HepG2 (cell line): ENCODE measurements around the gene DNAJC18. TPM values are rescaled to one million over a fixed set of nuclear protein-coding genes. Genes with fewer than 3 reads are reported as not detected.

Experiments used
- ATAC-seq: fragments of 200-7000 bp; cut with Tn5 transposase; 3 replicates; pipeline ENCODE4 v1.9.1; 2020; ENCODE audit warnings: mild to moderate bottlenecking, moderate library complexity
- BruUV-seq: library from RNA; stranded (reverse); fragments of 400-500 nt; replicated peaks from 2 replicates; lab custom pipeline; 2021; lab: Mats Ljungman, UMichigan
- CTCF ChIA-PET: fragments of 300-600 bp; formaldehyde crosslinking; extraction: SDS; loops from one replicate; lab custom pipeline; 2021; ENCODE audit warnings: low total read pairs, inconsistent platforms, low intra/inter-chr PET ratio; lab: Yijun Ruan, JAX
- POLR2A ChIA-PET: fragments of 350-600 bp; sonication (Branson Sonifier 250); formaldehyde crosslinking; loops from one replicate; lab custom pipeline; 2020; ENCODE audit warnings: antibody characterized with exemption, inconsistent platforms; lab: Yijun Ruan, JAX
- DNase-seq: peaks from one replicate; pipeline ENCODE4 v3.0.0-alpha.2; 2015; ENCODE audit warnings: low spot score
- FAIRE-seq: peaks from 3 replicates; lab custom pipeline; 2011; peaks lifted over from hg19 to GRCh38; lab: Jason Lieb, UNC
- H2AFZ ChIP-seq: one replicate; pipeline ENCODE4 v1.6.1; 2011; ENCODE audit warnings: low read length, inconsistent platforms
- H3K27ac ChIP-seq: fragments of 300-600 bp; 3 replicates; pipeline ENCODE4 v1.8.0; 2011; ENCODE audit warnings: mixed run types, mild to moderate bottlenecking, mixed read lengths, low read length, inconsistent platforms; ENCODE audit not compliant: insufficient read depth; ENCODE audit errors: extremely low read length
- H3K27me3 ChIP-seq, 2 experiments: fragments of 200-600 bp in 1 of 2; 2 replicates in 1 of 2; 3 replicates in 1 of 2; pipeline versions ENCODE4 v1.6.0 to v1.8.0; 2011; ENCODE audit warnings: low read length in 2 of 2, mild to moderate bottlenecking in 2 of 2, moderate library complexity in 2 of 2, inconsistent platforms in 1 of 2; ENCODE audit not compliant: insufficient read depth in 2 of 2, control insufficient read depth in 1 of 2
- H3K36me3 ChIP-seq, 2 experiments: fragments of 200-600 bp in 1 of 2; replicated peaks in 1 of 2; 2 replicates in 1 of 2; 3 replicates in 1 of 2; pipeline versions ENCODE4 v1.5.1 to v1.8.0; 2011; ENCODE audit warnings: low read length in 2 of 2, inconsistent platforms in 1 of 2; ENCODE audit not compliant: insufficient read depth in 2 of 2, control insufficient read depth in 1 of 2
- H3K4me1 ChIP-seq: 2 replicates; pipeline ENCODE4 v1.5.1; 2012; ENCODE audit warnings: low read length, inconsistent platforms; ENCODE audit not compliant: insufficient read depth
- H3K4me2 ChIP-seq: 2 replicates; pipeline ENCODE4 v1.6.0; 2011; ENCODE audit warnings: low read depth, low read length, inconsistent platforms
- H3K4me3 ChIP-seq, 3 experiments: fragments of 200-600 bp in 1 of 3; sonication (generic), shearing (Covaris generic) in 1 of 3; replicated peaks in 1 of 3; 2 replicates each; pipeline ENCODE4 v1.5.1; 2011 to 2016; ENCODE audit warnings: low read length in 3 of 3, inconsistent platforms in 2 of 3, low read depth in 2 of 3, mild to moderate bottlenecking in 2 of 3, control low read depth in 1 of 3, mixed read lengths in 1 of 3; ENCODE audit not compliant: insufficient read depth in 1 of 3
- H3K79me2 ChIP-seq: one replicate; pipeline ENCODE4 v1.6.1; 2011; ENCODE audit warnings: low read length, inconsistent platforms; ENCODE audit not compliant: insufficient read depth
- H3K9ac ChIP-seq: 2 replicates; pipeline ENCODE4 v1.6.0; 2011; ENCODE audit warnings: mild to moderate bottlenecking, low read depth, low read length, inconsistent platforms; ENCODE audit not compliant: insufficient read depth
- H3K9me3 ChIP-seq: 2 replicates; pipeline ENCODE4 v1.5.1; 2012; ENCODE audit warnings: mild to moderate bottlenecking, low read length
- H4K20me1 ChIP-seq: 2 replicates; pipeline ENCODE4 v1.6.0; 2011; ENCODE audit warnings: inconsistent platforms, mild to moderate bottlenecking, low read length, moderate library complexity; ENCODE audit not compliant: insufficient read depth
- EHMT2 ChIP-seq: fragments of 200-600 bp; sonication (generic); IDR thresholded peaks from 2 replicates; pipeline ENCODE4 v1.7.0; 2017; ENCODE audit warnings: antibody characterized with exemption, low read depth, low read length, borderline replicate concordance
- ESRRA ChIP-seq: sonication (generic); formaldehyde crosslinking; IDR thresholded peaks from 2 replicates; pipeline ENCODE4 v1.5.1; 2020; ENCODE audit warnings: mild to moderate bottlenecking, low read depth, missing genetic modification reagents
- GABPA ChIP-seq, 2 experiments: IDR thresholded peaks; 2 replicates each; pipeline ENCODE4 v1.6.1; 2011 to 2016; ENCODE audit warnings: low read depth in 2 of 2, low read length in 1 of 2, missing biosample characterization in 1 of 2, missing genetic modification characterization in 1 of 2
- GZF1 ChIP-seq: sonication (generic); formaldehyde crosslinking; IDR thresholded peaks from 2 replicates; pipeline ENCODE4 v1.5.1; 2020; ENCODE audit warnings: mild to moderate bottlenecking, missing genetic modification reagents
- IKZF1 ChIP-seq: fragments of 450-650 bp; IDR thresholded peaks from 2 replicates; pipeline ENCODE4 v1.7.1; 2016
- JUNB ChIP-seq: sonication (generic); formaldehyde crosslinking; IDR thresholded peaks from 2 replicates; pipeline ENCODE4 v1.8.0; 2022; ENCODE audit warnings: missing genetic modification reagents, mild to moderate bottlenecking, borderline replicate concordance
- KDM5B ChIP-seq: sonication (generic); formaldehyde crosslinking; IDR thresholded peaks from 2 replicates; pipeline ENCODE4 v1.4.0; 2020; ENCODE audit warnings: missing genetic modification reagents, mild to moderate bottlenecking, borderline replicate concordance
- LRRFIP1 ChIP-seq: sonication (generic); formaldehyde crosslinking; conservative IDR thresholded peaks from 2 replicates; pipeline ENCODE4 v1.4.0; 2020; ENCODE audit warnings: missing genetic modification reagents
- MEIS1 ChIP-seq: sonication (generic); formaldehyde crosslinking; IDR thresholded peaks from 2 replicates; pipeline ENCODE4 v1.9.0; 2021; ENCODE audit warnings: mild to moderate bottlenecking, missing genetic modification reagents, moderate library complexity, borderline replicate concordance
- NAIF1 ChIP-seq: sonication (generic); formaldehyde crosslinking; IDR thresholded peaks from 2 replicates; pipeline ENCODE4 v1.5.0; 2020; ENCODE audit warnings: mild to moderate bottlenecking, missing genetic modification reagents, borderline replicate concordance
- NCOA1 ChIP-seq: sonication (generic); formaldehyde crosslinking; IDR thresholded peaks from 2 replicates; pipeline ENCODE4 v1.9.0; 2021; ENCODE audit warnings: missing genetic modification reagents
- ONECUT2 ChIP-seq: sonication (generic); formaldehyde crosslinking; IDR thresholded peaks from 2 replicates; pipeline ENCODE4 v1.4.0; 2020; ENCODE audit warnings: missing genetic modification reagents
- PAWR ChIP-seq: sonication (generic); formaldehyde crosslinking; IDR thresholded peaks from 2 replicates; pipeline ENCODE4 v1.4.0; 2020; ENCODE audit warnings: missing genetic modification reagents, mild to moderate bottlenecking, borderline replicate concordance
- PAX8 ChIP-seq: sonication (generic); formaldehyde crosslinking; IDR thresholded peaks from 2 replicates; pipeline ENCODE4 v1.8.0; 2022; ENCODE audit warnings: mild to moderate bottlenecking, missing genetic modification reagents, borderline replicate concordance
- SMAD9 ChIP-seq: sonication (generic); formaldehyde crosslinking; IDR thresholded peaks from 2 replicates; pipeline ENCODE4 v1.5.1; 2020; ENCODE audit warnings: mild to moderate bottlenecking, missing genetic modification reagents
- ZFX ChIP-seq: sonication (generic); formaldehyde crosslinking; IDR thresholded peaks from 2 replicates; pipeline ENCODE4 v1.4.0; 2020; ENCODE audit warnings: mild to moderate bottlenecking, low read depth, missing genetic modification reagents, moderate library complexity
- ZNF451 ChIP-seq: sonication (generic); formaldehyde crosslinking; IDR thresholded peaks from 2 replicates; pipeline ENCODE4 v1.5.0; 2020; ENCODE audit warnings: mild to moderate bottlenecking, missing genetic modification reagents
- WGBS: methylation state at CpG from one replicate; pipeline ENCODE4 v1.1.6; 2017; ENCODE audit warnings: low lambda C conversion rate; 5-methylcytosine and 5-hydroxymethylcytosine counted together
- in situ Hi-C: cut with HindIII; loops from 2 replicates; pipeline ENCODE4 v1.10.0; 2017; ENCODE audit warnings: low pct_unique_long_range_greater_than_20kb; ENCODE audit not compliant: extremely low pct_ligation_motif_present
- intact Hi-C: fragments of 100-400 bp; cut with micrococcal nuclease; formaldehyde crosslinking; loops from one replicate; pipeline ENCODE4 v1.10.0; 2022; ENCODE audit not compliant: unreplicated experiment
- polyA plus RNA-seq, 8 experiments: library from polyadenylated mRNA; depleted of rRNA in 3 of 8; stranded (reverse) in 7 of 8; unstranded in 1 of 8; fragments of >200 nt; fragmentation: Illumina TruSeq in 4 of 8; extraction: Trizol in 4 of 8; gene quantifications; 2 replicates each; pipeline versions ENCODE4 v1.2.1 to v1.2.3, GENCODE V29; 2011 to 2016; ENCODE audit warnings: low read depth in 4 of 8, missing spikeins in 1 of 8, mixed read lengths in 1 of 8; ENCODE audit not compliant: insufficient read depth in 1 of 8
- total RNA-seq, 5 experiments: library from RNA; depleted of rRNA; stranded (reverse); fragments of >200 nt; fragmentation: Illumina TruSeq; extraction: Trizol; gene quantifications; 2 replicates each; pipeline ENCODE4 v1.2.3, GENCODE V29; 2016; ENCODE audit warnings: low read depth in 1 of 5
- TF ChIP-seq, protein P1 (sequence below): sonication (generic); formaldehyde crosslinking; IDR thresholded peaks from 2 replicates; pipeline ENCODE4 v1.8.0; 2022; ENCODE audit warnings: mild to moderate bottlenecking, missing genetic modification reagents
- TF ChIP-seq, protein P2 (sequence below): sonication (generic); formaldehyde crosslinking; IDR thresholded peaks from 2 replicates; pipeline ENCODE4; 2020; ENCODE audit warnings: missing genetic modification reagents, mild to moderate bottlenecking, borderline replicate concordance

DNAJC18 gene
- total and polyA plus RNA-seq, 2 of the 13 experiments (the other 11 are each of a cell fraction or from before 2014, with no cell fraction given): 6.5 to 6.6 TPM

DNA sequence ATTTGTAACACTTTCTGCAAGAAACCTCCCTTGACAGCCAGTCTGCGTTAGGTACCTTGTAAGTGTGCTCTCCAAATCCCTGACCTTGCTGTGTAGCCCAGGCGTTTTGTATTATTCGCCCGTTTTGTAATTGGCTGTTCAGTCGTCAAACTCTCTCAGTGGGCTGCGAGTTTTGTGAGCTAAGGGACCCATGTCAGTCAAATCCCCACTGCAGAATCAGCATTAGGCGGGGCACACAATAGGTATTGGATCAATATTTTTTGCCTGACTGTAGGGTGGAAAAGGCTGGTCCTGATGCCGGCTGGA, 665 bp downstream of the DNAJC18 start:
- H3K4me2 ChIP-seq: peak overlapping the region; percentile 94
- H3K36me3 ChIP-seq: no peaks in the 10 kb centered on the region
- peaks cover 15% of the 10 kb centered on the region for H3K4me1 ChIP-seq
- no TSS peak for BruUV-seq
- H3K9me3 ChIP-seq: no peaks in the 10 kb centered on the region
- CTCF ChIA-PET: no interaction called here
- POLR2A ChIA-PET: interaction anchor here (0.8 to 2.4 kb wide), 19 partner anchors 8 to 145 kb away, joined by 3 to 52 read pairs (median 4); partner anchors contain the start of genes MATR3, SPATA24, STING1 and UBE2D2
- FAIRE-seq (no peak), ATAC-seq (no peak), DNase-seq (no peak)
- H3K27me3 ChIP-seq: 0 out of 5 replicates have a peak, but pooled peaks cover 0 to 5% of the 10 kb centered on the region in 2 experiments
- peak overlapping the region; percentile 49 for H3K9ac ChIP-seq
- peak overlapping the region; percentile 54 for H2AFZ ChIP-seq
- in situ Hi-C loops (no loop called here), intact Hi-C loops (loop anchor here (5.0 to 10.0 kb wide), 2 partner anchors 64 to 306 kb away; no protein-coding TSS in a partner anchor)
- no peaks in the 10 kb centered on the region for H3K79me2 ChIP-seq
- no peaks in the 10 kb centered on the region for H4K20me1 ChIP-seq
- peak overlapping the region; percentile 6 for H3K27ac ChIP-seq
- H3K4me3 ChIP-seq: peak overlapping the region; percentile 89 to 98 (median 89)
- WGBS: 19% methylated on average over 7 of the region's 8 CpGs
- TF ChIP-seq ZFX (CRISPR knock-in tag) (no peak), PAX8 (CRISPR knock-in tag) (no peak), GABPA (IDR thresholded peaks at IDR 0.05; ENCODE audit: low read depth, low read length) (no peak), GABPA (CRISPR knock-in tag; IDR thresholded peaks at IDR 0.05; ENCODE audit: low read depth) (no peak), KDM5B (CRISPR knock-in tag) (no peak), GZF1 (0 out of 2 replicates have a peak, but pooled peaks have one; percentile 3), JUNB (CRISPR knock-in tag) (no peak), ZNF451 (0 out of 2 replicates have a peak, but pooled peaks have one; percentile 56), NAIF1 (CRISPR knock-in tag) (no peak), MEIS1 (CRISPR knock-in tag) (no peak), PAWR (CRISPR knock-in tag) (no peak), LRRFIP1 (CRISPR knock-in tag) (no peak), ESRRA (CRISPR knock-in tag) (0 out of 2 replicates have a peak, but pooled peaks have one; percentile 5), IKZF1 (no peak), SMAD9 (CRISPR knock-in tag) (no peak), NCOA1 (no peak), EHMT2 (no peak), ONECUT2 (peak; percentile 70; the same call in 1 of the 2 replicates)
- TF ChIP-seq, protein P1, sequence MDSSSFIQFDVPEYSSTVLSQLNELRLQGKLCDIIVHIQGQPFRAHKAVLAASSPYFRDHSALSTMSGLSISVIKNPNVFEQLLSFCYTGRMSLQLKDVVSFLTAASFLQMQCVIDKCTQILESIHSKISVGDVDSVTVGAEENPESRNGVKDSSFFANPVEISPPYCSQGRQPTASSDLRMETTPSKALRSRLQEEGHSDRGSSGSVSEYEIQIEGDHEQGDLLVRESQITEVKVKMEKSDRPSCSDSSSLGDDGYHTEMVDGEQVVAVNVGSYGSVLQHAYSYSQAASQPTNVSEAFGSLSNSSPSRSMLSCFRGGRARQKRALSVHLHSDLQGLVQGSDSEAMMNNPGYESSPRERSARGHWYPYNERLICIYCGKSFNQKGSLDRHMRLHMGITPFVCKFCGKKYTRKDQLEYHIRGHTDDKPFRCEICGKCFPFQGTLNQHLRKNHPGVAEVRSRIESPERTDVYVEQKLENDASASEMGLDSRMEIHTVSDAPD (CRISPR knock-in tag): peak; percentile 10; the same call in 1 of the 2 replicates
- TF ChIP-seq, protein P2, sequence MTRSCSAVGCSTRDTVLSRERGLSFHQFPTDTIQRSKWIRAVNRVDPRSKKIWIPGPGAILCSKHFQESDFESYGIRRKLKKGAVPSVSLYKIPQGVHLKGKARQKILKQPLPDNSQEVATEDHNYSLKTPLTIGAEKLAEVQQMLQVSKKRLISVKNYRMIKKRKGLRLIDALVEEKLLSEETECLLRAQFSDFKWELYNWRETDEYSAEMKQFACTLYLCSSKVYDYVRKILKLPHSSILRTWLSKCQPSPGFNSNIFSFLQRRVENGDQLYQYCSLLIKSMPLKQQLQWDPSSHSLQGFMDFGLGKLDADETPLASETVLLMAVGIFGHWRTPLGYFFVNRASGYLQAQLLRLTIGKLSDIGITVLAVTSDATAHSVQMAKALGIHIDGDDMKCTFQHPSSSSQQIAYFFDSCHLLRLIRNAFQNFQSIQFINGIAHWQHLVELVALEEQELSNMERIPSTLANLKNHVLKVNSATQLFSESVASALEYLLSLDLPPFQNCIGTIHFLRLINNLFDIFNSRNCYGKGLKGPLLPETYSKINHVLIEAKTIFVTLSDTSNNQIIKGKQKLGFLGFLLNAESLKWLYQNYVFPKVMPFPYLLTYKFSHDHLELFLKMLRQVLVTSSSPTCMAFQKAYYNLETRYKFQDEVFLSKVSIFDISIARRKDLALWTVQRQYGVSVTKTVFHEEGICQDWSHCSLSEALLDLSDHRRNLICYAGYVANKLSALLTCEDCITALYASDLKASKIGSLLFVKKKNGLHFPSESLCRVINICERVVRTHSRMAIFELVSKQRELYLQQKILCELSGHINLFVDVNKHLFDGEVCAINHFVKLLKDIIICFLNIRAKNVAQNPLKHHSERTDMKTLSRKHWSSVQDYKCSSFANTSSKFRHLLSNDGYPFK (CRISPR knock-in tag): no peak
